Left ventricle myocardium superior (tissue), 1 donor: ENCODE results near the gene TROAP. TPM values are rescaled to one million over a fixed set of nuclear protein-coding genes. Genes with fewer than 3 reads are reported as not detected.
A peak's percentile ranks its signal among the peaks of the same experiment; 100 is the strongest.
"Not testable (repeated sequence)": the region's sequence is repeated elsewhere in the genome, so short reads cannot be mapped to it uniquely, and the experiment has no call there.

Experiments used
- ATAC-seq: fragments of 200-7000 bp; cut with Tn5 transposase; one replicate; pipeline ENCODE4 v1.9.1; 2020; ENCODE audit warnings: mild to moderate bottlenecking, moderate library complexity
- DNase-seq: peaks from one replicate; pipeline ENCODE4 v3.0.0-alpha.2; 2020
- intact Hi-C: fragments of 100-400 bp; cut with micrococcal nuclease; formaldehyde crosslinking; loops from one replicate; pipeline ENCODE4 v1.11.0; 2022
- long read RNA-seq: library from polyadenylated mRNA; unstranded; transcript quantifications from one replicate; pipeline ENCODE4 v2.0.0, GENCODE V29; 2021
- total RNA-seq: library from RNA; stranded (reverse); fragmentation: NEBNext Ultra II Directional; extraction: Animal tissue kit (Norgen Biotek cat#: 25700); gene quantifications from one replicate; pipeline ENCODE4 v1.2.1, GENCODE V29; 2021
- donor health status: DM: no; HTN: yes; CAD: no; lungs with severe emphysema.

The TROAP gene
- total RNA-seq, result 0.37 TPM
- long read RNA-seq, result 0 reads

GRCh38 chr12:49322708-49323523, at the start of gene TROAP:
Gene TROAP (plus strand): TSS chr12:49323255. CDS start chr12:49323609, 354 bp downstream.
- intact Hi-C loops, result no loop called here
- ATAC-seq (peak; percentile 100), DNase-seq (peak; percentile 98)

GRCh38 chr12:49273726-49274395, 49.2 kb upstream of the TROAP start:
- intact Hi-C loops, result no loop called here
- no peak for DNase-seq
- no peak for ATAC-seq

GRCh38 chr12:49274396-49275069, 48.5 kb upstream of the TROAP start:
- ATAC-seq, result peak; percentile 88
- no peak for DNase-seq
- intact Hi-C loops, result no loop called here

GRCh38 chr12:49276304-49277290, 46.5 kb upstream of the TROAP start:
- DNase-seq (no peak), ATAC-seq (no peak)
- intact Hi-C loops, result no loop called here

- no peak for DNase-seq
- no peak for ATAC-seq
- intact Hi-C loops, result no loop called here
These were observed 45.6 kb upstream of the TROAP start for GRCh38 chr12:49277466-49277865.

GRCh38 chr12:49279706-49280159, 43.3 kb upstream of the TROAP start:
- ATAC-seq (no peak), DNase-seq (no peak)
- intact Hi-C loops, result no loop called here

GRCh38 chr12:49280545-49280944, 42.5 kb upstream of the TROAP start:
- DNase-seq, ATAC-seq, intact Hi-C loops: not testable (repeated sequence)

- intact Hi-C loops, result no loop called here
- DNase-seq (no peak), ATAC-seq (no peak)
These were observed 40.8 kb upstream of the TROAP start for GRCh38 chr12:49282302-49282701.

GRCh38 chr12:49282740-49283375, 40.2 kb upstream of the TROAP start:
- DNase-seq, ATAC-seq, intact Hi-C loops: not testable (repeated sequence)

- ATAC-seq (no peak), DNase-seq (no peak)
- intact Hi-C loops, result no loop called here
These were observed 39.3 kb upstream of the TROAP start for GRCh38 chr12:49283541-49284429.

- ATAC-seq (no peak), DNase-seq (no peak)
- intact Hi-C loops, result no loop called here
These were observed 38.4 kb upstream of the TROAP start for GRCh38 chr12:49284672-49285071.

GRCh38 chr12:49287876-49288275, 35.2 kb upstream of the TROAP start:
- ATAC-seq (no peak), DNase-seq (no peak)
- intact Hi-C loops, result no loop called here

GRCh38 chr12:49288412-49288853, 34.6 kb upstream of the TROAP start:
- intact Hi-C loops, result no loop called here
- no peak for DNase-seq
- ATAC-seq, result peak; percentile 48

- DNase-seq (no peak), ATAC-seq (no peak)
- intact Hi-C loops, result no loop called here
These were observed 34.0 kb upstream of the TROAP start for GRCh38 chr12:49288922-49289555.

- intact Hi-C loops, result no loop called here
- no peak for DNase-seq
- peak; percentile 6 for ATAC-seq
These were observed 30.4 kb upstream of the TROAP start for GRCh38 chr12:49292729-49293055.

- intact Hi-C loops, result no loop called here
- peak; percentile 69 for ATAC-seq
- DNase-seq, result peak; percentile 63
These were observed 29.7 kb upstream of the TROAP start for GRCh38 chr12:49293056-49293956.
